ENCODE measurements around the gene KIAA2012.

KIAA2012 gene

GRCh38 chr2:202154613-202155012 lies 81.6 kb downstream of the KIAA2012 start:
- no peak for DNase-seq

GRCh38 chr2:202157211-202157990 lies 84.3 kb downstream of the KIAA2012 start:
- no peak for DNase-seq

- no peak for DNase-seq
Measured at GRCh38 chr2:202158796-202159195, 85.7 kb downstream of the KIAA2012 start.

- no peak for DNase-seq
Measured at GRCh38 chr2:202161151-202161835, 88.2 kb downstream of the KIAA2012 start.

GRCh38 chr2:202164411-202164810 lies 91.4 kb downstream of the KIAA2012 start:
- no peak for DNase-seq

GRCh38 chr2:202165208-202165607 lies 92.2 kb downstream of the KIAA2012 start:
- DNase-seq: no peak

GRCh38 chr2:202165945-202166344 lies 92.9 kb downstream of the KIAA2012 start:
- DNase-seq: no peak

- no peak for DNase-seq
Measured at GRCh38 chr2:202169131-202169530, 96.1 kb downstream of the KIAA2012 start.

- DNase-seq: no peak
Measured at GRCh38 chr2:202169832-202170424, 96.9 kb downstream of the KIAA2012 start.

- DNase-seq: no peak
Measured at GRCh38 chr2:202171241-202171825, 98.3 kb downstream of the KIAA2012 start.

GRCh38 chr2:202172439-202173211 lies 99.6 kb downstream of the KIAA2012 start:
- DNase-seq: peak; percentile 20

GRCh38 chr2:202178346-202178958 lies 105.4 kb downstream of the KIAA2012 start:
- DNase-seq: peak; percentile 17

GRCh38 chr2:202184557-202184956 lies 111.5 kb downstream of the KIAA2012 start:
- no peak for DNase-seq

- DNase-seq: no peak
Measured at GRCh38 chr2:202185156-202185555, 112.1 kb downstream of the KIAA2012 start.

GRCh38 chr2:202186641-202187202 lies 113.7 kb downstream of the KIAA2012 start:
- DNase-seq: no peak

GRCh38 chr2:202187570-202187969 lies 114.5 kb downstream of the KIAA2012 start:
- DNase-seq: no peak

- no peak for DNase-seq
Measured at GRCh38 chr2:202193305-202193704, 120.2 kb downstream of the KIAA2012 start.

- DNase-seq: no peak
Measured at GRCh38 chr2:202193881-202194353, 120.9 kb downstream of the KIAA2012 start.

- DNase-seq: no peak
Measured at GRCh38 chr2:202194418-202194817, 121.4 kb downstream of the KIAA2012 start.

- DNase-seq: no peak
Measured at GRCh38 chr2:202196727-202197126, 123.7 kb downstream of the KIAA2012 start.

- DNase-seq: no peak
Measured at GRCh38 chr2:202201220-202202160, 128.4 kb downstream of the KIAA2012 start.

Measured in stimulated activated CD4-positive, alpha-beta T cell treated with anti-CD3 and anti-CD28 coated beads, Interleukin-12 subunit alpha, Interleukin-12 subunit beta, amount 100 ng/mL, for 4 hours (primary cell).